KG1 (cell line): ENCODE measurements around the gene TMEM134.
"Not testable (repeated sequence)": the region's sequence is repeated elsewhere in the genome, so short reads cannot be mapped to it uniquely, and the experiment has no call there.

ENCODE experiments used
- DNase-seq: peaks from one replicate; lab custom pipeline; 2025; lab: John Stamatoyannopoulos, UW

Gene TMEM134

DNA sequence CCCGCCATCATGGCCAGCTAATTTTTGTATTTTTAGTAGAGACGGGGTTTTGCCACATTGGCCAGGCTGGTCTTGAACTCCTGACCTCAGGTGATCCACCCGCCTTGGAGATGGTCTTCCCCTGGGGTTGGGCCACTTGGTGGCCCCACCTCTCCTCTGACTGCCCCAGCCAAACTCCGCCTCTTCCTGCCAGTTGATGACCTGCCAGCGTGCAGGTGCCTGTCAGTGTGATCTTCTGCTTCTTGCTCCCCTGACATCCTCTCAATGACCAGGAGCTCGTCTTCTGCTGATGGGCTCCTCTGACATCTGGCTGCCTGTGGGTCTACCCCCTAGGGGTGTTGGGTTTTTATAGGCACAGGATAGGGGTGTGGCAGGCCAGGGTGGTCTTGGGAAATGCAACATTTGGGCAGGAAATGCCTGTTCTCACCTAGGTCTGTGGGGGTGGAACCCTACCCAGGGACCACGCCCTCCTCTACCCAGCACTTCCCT lies 16.9 kb upstream of the TMEM134 start:
- DNase-seq: not testable (repeated sequence)

DNA sequence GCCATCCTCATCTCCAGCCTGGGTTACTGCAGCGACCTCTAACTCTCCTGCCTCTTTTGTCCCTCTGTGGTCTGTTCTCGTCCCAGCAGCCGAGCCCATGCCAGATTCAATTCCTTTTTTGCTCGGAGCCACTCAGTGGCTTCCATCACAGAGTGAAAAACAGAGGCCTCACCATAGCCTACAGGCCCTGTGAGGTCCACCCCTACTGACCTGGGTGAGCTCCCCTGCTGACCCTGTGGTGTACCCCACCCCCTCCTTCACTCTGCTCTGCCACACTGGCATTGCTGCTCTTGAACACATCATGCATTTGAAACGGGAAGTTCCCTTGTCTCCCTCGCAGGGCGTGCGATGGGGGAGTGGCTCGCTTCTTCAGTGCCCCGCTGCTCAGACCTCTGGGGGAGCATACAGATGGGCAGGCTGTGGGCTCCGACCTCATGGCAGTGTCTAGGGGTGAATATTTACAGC lies 15.8 kb upstream of the TMEM134 start:
- no peak for DNase-seq

DNA sequence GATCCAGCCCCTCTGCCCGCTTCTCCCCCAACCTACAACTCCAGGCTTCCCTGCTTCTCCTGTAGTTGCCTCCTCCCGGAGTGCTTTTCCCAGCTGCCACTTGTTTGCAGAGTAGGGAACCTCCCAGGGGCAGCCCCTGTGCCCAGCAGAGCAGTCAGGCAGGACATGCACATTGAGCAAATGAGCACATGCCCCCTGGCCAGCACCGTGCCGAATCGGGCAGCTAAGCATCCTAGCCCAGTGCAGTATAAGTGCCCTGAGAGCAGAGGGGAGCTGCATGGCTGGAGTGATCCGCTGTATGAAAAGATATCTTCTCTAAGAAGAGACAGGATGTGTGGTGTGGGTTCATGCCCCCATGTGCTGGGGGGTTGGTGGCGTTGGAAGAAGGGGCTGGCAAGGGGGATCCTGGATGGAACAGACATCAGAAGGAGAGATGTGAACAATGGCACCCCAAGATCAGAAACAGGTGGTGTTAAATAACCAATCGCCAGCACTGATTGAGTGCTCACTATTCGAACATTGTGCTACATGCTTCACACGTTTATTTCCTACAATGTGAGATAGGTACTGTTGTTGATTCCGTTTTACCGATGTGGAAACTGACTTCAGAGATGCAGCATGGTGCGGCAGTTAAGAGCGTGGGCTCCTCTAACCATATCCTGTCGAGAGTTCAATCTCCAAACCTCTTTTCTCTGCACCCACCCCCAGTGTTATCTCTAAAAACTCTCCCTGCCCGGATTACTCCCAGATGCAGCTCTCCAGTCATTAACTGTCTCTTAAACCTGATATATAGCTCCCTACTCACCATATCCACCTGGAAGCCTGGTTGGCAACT lies 15.0 kb upstream of the TMEM134 start:
- no peak for DNase-seq

DNA sequence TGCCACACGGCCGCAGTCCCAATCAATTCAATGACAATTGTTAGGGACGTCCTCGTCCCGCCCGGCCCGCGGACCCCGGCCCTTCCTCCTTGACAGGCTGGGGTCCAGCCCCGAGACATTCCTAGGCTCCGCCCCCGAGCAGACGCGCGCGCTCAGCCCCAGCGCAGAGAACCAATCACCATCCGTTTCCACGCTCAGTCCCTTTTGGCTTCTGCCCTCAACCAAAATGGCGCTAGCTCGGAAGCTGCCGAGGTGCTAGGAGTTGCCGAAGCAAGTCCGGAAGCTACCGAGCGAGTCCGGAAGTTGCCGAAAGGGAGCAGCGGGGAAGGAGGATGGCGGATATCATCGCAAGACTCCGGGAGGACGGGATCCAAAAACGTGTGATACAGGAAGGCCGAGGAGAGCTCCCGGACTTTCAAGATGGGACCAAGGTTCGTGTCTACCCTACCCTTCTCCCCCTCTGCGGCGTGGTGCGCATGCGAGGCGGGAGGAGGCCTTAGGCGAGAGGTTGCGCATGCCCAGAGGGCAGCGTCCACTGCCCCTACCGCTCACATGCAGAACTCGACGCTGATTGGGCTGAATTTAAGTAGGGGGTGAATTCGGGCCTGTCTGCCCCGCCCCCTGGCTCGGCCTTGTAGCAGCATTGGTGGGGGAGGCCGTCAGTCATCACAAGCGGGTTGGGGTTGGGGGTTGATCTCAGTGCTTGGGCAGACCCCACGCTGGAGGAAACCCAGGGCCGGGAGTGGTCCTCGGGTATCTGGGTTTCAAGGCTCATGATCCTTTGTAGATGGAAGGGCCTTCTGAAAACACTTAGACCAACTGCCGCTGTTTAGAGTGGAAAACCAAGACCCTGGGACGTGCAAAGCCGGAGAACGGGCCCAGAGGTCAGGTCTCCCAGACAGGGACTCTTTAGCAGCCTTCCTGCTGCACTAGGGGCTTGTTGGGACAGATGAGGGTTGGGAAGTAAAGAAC lies 14.1 kb upstream of the TMEM134 start, which contains the start of gene AIP:
Gene AIP, plus strand, starts transcription at position 200 of the 972 bp plus-strand sequence. Its CDS starts 133 bp downstream, at position 333.
- peak; percentile 99 for DNase-seq

DNA sequence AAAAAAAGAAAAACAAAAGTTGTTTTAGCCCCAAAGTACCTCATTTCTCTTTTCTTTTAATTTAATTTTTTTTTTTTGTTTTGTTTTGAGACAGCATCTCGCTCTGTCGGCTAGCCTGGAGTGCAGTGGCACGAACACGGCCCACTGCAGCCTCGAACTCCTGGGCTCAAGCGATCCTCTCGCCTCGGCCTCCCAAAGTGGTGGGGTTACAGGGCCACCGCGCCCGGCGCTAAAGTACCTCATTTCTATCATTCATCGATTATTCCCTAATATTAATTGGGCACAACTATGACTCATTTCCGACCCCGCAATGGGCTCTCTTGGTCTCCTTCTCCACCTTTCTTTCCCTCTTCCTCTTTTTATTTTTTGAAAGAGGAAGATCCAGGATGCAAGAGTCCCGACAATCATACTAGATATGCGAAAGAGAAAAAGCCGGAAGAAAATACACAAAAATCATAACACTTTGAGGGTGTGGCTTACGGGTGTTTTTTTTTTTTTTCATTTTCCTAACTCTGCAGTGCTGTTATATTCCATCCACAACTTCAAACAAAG lies 13.3 kb upstream of the TMEM134 start:
- DNase-seq: no peak

DNA sequence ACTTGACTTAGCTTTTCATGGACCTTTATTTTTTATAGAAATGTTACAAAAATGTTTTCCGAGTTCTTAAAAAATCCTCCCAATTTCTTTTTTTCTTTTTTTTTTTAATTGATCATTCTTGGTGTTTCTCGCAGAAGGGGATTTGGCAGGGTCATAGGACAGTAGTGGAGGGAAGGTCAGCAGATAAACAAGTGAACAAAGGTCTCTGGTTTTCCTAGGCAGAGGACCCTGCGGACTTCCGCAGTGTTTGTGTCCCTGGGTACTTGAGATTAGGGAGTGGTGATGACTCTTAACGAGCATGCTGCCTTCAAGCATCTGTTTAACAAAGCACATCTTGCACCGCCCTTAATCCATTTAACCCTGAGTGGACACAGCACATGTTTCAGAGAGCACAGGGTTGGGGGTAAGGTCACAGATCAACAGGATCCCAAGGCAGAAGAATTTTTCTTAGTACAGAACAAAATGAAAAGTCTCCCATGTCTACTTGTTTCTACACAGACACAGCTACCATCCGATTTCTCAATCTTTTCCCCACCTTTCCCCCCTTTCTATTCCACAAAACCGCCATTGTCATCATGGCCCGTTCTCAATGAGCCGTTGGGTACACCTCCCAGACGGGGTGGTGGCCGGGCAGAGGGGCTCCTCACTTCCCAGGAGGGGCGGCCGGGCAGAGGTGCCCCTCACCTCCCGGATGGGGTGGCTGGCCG lies 8.4 kb upstream of the TMEM134 start:
- DNase-seq: not testable (repeated sequence)

DNA sequence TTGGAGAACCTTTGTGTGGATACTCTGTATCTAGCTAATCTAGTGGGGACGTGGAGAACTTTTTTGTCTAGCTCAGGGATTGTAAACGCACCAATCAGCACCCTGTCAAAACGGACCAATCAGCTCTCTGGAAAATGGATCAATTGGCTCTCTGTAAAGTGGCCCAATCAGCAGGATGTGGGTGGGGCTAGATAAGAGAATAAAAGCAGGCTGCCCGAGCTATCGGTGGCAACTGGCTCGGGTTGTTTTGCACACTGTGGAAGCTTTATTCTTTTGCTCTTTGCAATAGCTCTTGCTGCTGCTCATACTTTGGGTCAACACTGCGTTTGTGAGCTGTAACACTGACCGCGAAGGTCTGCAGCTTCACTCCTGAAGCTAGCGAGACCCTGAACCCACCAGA lies 7.6 kb upstream of the TMEM134 start:
- DNase-seq: not testable (repeated sequence)

DNA sequence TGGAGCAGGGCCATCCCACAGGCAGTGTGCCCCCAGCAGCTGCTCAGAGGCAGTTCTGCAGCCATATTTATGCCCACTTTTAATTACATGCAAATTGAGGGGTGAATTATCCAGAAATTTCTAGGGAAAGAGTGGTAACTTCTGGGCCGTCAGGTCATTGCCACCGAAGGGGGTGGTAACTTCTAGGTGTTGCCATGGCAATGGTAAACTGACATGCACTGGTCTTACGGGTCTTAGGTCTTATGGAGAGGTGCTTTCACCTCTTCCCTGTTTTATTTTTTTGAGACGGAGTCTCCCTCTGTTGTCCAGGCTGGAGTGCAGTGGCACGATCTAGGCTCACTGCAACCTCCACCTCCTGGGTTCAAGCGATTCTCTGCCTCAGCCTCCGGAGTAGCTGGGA lies 3.8 kb upstream of the TMEM134 start:
- DNase-seq: no peak

DNA sequence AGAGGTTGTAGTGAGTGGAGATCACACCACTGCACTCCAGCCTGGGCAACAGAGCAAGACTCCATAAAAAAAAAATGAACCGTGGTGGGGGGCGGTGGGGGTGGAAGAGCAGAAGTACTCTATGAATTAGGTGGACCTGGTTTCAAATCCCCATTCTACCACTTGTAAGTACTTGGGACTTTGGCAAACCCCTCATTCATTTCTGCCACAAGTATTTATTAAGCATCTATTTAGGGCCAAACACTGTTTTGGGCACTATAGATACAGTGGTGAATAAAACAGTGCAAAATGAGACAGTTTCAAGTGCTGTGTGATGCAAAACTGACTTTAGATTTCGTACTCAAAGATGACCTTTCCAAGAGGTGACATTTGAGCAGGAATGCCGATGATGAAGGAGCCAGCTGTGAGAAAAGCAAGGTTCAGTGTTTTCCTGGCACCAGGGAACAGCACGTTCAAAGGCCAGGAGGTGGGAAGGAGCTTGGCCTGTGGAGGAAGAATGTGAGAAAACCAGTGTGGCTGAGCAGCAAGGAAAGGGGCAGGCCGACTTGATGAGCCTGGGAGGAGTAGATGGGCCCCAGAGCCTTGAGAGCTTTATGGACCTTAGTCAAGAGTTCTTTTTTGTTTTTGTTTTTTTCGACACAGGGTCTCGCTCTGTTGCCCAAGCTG lies 1.4 kb upstream of the TMEM134 start:
- DNase-seq: no peak

DNA sequence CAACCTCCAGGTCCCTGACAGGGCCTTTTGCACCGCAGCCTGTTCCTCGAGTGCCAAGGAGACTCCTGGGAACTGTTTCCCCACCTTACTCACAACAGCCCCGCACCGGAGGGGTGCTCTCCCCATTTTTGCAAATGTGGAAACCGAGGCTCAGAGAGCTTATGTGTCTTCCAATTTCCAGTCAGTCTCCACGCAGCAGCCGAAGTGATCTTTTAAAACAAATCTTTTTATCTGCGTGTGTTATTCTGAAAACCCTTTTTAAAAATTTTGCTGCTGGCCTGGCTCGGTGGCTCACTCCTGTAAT lies 409 bp upstream of the TMEM134 start:
- no peak for DNase-seq

DNA sequence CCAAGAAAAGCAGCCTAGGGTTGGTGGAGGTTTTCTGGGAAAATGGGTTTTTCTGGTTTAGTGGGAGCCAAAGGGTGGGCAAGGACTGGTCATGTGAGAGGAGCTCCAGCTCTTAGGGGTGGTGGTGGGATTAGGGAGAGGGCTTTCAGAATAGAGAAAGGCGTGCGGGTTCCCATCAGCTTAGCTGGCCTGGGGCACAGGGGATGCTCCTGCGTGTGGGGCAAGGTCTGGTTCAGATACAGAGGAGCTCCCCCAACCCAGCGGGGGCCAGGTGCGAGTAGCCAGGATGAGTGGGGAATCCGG lies 644 bp downstream of the TMEM134 start:
- DNase-seq: no peak

DNA sequence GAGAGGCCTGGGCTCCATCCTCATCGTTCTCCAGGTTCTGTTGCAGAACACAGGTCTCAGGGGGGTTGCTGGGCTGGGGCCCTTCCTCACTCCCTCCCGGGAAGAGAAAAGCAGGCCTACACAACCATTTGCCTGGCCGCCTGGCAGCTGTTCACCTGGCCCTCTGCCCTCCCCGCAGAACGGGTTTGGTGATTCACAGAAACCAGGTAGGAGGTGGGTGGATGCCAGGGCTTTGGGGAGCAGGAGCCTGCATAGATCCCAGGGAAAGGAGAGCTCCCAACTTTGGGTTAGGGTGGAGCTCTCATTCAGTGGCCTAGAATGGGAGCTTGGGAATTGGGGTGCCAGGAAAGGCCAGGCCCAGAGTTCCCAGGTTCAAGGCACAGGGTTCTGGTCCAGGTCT lies 995 bp downstream of the TMEM134 start:
- DNase-seq: no peak

DNA sequence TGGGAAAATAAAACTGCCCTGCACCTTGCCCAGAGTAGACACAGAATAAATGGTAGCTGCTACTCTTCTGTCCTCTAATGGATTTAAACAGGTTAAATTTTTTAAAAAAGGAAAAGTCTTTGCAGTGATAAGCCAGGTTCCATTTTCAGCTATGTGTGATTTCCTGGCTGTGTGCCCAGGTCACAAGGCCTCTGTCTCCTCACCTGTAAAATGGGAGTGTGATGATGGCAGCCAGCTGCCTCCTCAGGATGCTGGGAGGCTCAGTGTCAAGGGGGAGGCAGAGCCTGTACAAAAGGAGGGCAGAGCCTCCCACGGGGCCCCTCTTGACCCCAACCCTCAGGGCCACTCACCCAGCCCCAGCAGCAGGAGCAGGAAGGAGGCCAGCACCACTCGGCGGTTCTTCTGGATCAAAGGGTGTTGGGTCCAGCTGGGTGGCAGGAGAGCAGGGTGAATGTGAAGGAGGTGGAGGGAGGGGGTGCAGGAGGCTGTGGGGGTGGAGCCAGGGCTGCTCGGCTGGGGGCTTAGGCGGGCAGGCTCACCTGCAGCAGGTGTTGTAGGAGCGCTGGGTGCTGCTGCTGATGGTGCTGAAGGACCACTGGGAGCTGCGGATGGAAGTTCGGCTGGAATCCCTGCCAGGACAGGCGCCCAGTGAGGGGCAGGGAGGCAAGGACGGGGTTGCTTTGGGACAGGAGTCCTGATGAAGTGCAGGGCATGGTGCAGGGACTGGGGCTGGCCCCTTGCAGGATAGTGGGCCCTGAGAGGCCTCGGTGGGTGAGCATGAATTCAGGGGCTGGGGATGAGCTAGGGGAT lies 1.9 kb downstream of the TMEM134 start:
- no peak for DNase-seq

DNA sequence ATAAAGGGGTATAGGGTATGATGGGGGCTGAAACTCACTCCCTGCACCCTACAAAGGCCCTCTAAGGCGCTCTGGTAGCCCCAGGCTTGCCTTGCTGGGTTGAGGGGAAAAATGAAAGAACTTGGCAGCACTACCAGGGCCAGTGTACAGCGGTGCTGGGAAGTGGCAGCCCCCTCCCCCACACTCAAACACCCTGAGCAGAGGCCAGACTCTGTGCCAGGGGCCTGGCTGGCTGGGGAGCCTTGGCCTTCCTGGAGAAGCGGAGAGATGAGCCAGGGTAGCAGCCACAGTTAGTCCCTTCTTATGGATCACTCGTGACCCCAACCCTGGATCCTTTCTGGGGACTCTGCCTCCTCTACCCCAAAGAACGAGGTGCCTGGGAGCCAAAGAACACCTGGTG lies 2.7 kb downstream of the TMEM134 start:
- no peak for DNase-seq

DNA sequence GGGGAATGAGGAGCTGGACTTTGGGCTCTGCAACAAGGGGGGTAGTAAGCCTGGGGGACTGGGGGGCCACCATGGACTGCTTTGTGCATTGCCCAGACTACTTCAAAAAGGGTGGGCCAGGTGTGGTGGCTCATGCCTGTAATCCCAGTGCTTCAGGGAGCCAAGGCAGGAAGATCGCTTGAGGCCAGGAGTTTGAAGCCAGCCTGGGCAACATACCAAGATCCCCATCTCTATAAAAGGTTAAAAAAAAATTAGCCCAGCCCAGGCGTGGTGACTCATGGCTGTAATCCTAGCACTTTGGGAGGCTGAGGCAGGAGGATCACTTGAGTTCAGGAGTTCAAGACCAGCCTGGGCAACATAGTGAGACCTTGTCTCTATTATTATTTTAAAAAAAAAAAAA lies 3.5 kb downstream of the TMEM134 start:
- not testable (repeated sequence) for DNase-seq

DNA sequence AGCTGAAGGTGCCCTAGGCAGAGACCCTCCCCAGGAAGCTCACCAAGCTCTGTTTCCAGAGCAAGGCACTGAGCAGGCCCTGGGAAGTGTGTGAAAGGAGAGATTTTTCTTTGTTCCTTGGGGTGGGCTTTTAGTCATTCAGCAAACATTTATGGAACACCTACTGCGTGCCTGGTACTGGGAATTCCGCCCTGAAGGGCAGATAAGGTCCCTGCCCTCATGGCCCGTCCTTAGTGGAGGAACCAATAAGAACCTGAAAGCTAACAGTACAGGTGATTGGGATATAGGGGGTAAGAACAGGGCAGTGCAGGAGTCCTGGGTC lies 3.9 kb downstream of the TMEM134 start:
- DNase-seq: no peak

DNA sequence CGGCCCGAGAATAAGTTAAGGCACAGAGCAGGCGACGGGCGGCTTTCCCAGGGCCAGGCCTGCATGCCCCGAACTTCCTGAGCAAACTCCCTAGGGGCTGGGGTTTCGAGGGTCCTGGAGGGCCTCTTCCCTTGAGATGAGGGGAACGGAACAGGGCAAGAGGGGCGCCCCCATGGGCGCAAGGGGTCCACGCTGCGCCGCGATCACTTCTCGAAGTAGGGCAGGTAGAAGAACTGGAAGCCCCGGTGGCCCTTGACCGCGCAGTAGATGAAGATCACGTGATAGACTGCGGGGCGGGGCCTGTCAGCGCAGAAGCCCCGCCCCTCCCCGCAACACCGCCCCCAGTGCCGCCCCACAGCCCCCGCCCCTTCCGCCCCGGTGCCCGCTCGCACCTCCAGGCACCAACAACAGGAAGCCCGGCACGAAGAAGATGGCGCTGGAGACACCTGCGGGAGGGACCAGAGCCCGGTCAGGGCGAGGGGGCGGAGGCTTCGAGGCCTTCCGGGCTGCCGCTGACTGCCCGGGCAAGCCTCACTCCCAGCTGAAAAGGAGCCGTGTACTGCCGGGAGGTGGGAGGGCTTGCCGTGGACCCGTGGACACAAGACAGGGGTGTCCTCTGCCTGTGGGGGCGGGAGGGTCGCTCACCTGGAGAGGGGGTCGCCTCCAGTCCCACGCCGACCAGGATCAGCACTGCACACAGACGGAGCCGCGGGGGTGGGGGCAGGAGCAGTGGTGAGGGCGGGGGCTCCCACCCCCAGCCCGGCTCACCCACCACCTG lies 4.5 kb downstream of the TMEM134 start:
- peak; percentile 89 for DNase-seq

DNA sequence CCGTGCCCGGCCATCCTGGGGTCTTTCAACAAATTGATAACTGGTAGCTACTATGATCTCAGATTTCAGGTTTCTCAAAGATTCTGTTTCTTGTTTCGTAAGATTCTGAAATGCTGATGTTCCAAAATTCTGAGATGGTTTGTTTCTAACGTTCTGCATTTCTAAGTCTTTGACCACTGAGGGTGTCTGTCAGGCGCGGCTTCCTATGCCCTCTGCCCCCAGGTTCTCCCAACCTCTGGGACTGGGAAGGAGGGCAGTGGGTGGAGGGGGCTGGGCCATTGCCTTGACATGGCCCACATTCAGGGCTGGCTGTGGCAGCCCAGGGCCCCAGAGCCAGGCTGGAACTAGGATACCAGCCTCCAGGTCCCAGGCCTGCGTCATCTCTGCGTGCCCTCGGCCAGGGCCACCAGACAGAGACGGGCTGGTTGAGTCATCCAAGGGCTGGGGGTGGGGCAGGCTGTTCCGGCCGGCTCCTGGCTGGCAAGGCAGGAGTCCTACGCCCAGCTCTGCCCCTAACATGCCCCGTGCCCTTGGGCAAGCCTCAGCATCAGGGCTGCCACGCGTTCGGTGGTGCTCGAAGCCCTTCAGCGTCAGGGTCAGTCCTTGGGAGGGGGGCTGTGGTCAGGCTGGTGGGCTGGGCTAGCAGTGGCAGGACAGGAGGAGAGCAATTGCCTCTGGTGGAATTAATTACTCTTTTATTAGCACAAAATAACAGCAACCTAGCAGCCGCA lies 5.2 kb downstream of the TMEM134 start:
- no peak for DNase-seq

DNA sequence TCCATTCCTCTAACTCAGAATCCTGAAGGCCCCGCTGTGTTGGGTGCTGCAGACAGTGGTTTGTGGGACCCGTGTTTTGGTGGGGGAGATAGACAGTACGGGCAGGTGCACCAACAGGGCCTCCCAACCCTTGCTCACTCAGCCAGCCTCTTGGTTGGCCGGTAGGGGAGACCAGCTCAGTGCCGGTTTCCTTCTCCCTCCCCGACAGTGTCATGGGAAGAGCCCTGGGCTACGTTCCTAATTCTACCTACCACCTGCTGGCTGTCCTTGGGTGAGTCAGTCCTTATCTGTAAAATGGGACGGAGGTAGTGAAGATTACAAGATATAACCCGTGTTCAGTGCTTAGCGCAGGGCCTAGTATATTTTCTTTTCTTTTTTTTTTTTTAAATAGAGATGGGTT lies 5.9 kb downstream of the TMEM134 start:
- DNase-seq: no peak
